A172 (cell line): ENCODE data around the gene HEATR5B. TPM values are rescaled to one million over a fixed set of nuclear protein-coding genes. Genes with fewer than 3 reads are reported as not detected.
"Not testable (repeated sequence)": the region's sequence is repeated elsewhere in the genome, so short reads cannot be mapped to it uniquely, and the experiment has no call there.

ENCODE experiments used
- DNase-seq: peaks from one replicate; pipeline ENCODE4 v3.0.0-alpha.2; 2015; ENCODE audit warnings: low spot score
- total RNA-seq: library from RNA; depleted of rRNA; stranded (reverse); fragments of >200 nt; shearing (Covaris generic); gene quantifications from 2 replicates; pipeline ENCODE4 v1.2.3, GENCODE V29; 2014; rRNA removed

HEATR5B gene
- total RNA-seq, 1 experiment from 2014 or later, result 31.5 TPM

DNA sequence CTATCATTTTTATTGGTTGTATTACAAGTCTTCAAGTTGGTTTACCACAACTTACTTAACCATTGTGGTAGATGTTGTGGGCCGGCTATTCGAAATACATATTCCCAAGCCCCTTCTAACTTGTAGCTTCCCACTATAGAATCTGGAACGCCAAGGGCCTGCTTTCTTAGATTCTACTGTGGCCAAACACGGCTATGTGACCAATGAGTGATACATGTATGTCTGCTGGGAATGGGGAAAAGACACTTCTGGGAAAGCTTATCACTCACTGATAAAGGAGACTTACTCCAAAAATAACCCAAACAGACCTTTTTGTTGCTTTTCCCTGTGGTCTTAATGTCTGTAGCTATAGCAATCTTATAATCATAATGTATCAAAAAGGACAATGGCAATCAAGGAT lies 142.3 kb downstream of the HEATR5B start:
- no peak for DNase-seq

DNA sequence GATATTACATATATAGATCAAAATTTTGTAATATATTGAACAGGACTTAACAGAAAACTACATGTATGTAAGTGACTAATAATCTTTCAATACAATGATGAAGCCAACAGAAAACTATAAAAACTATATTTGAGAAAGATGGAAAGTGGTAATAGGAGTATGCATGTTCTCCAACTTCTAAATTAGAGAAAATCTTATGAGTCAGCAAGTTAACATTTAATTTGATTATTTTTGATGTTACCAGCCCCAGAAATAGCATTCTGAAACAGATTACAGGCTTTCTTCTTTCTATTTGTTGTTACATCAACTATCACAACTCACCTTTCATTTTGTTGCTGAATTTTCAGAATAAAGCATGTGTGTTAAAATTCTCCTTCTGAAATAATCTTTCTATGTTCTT lies 147.6 kb downstream of the HEATR5B start:
- DNase-seq, result not testable (repeated sequence)

DNA sequence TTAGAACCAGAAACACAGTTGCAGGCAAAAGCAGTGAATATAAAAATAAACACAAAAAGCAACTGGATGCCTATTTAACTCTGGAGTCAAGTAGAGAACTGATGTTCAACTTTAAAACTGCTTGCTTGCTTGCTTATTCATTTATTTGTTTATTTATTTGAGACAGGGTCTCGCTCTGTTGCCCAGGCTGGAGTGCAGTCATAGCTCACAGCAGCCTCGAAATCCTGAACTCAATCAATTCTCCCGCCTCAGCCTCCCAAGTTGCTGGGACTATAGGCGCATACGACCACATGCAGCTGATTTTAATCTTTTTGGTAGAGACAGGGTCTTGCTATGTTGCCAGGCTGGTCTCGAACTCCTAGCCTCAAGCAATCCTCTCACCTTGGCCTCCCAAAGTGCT lies 152.5 kb downstream of the HEATR5B start:
- DNase-seq, result not testable (repeated sequence)

Other genes with a start within 250 kb of the HEATR5B start
- gene STRN, start 117.8 kb downstream of the HEATR5B start, total RNA-seq, result 19.4 and 26.1 TPM in 2 replicates
- 13.3 and 15.4 TPM in 2 replicates for gene GPATCH11, start 146 bp upstream of the HEATR5B start, total RNA-seq
- 33.7 and 43.1 TPM in 2 replicates for gene EIF2AK2, start 72.6 kb upstream of the HEATR5B start, total RNA-seq
- not detected in 2 replicates for gene SULT6B1, start 104.3 kb upstream of the HEATR5B start, total RNA-seq
- gene CEBPZOS, start 112.1 kb upstream of the HEATR5B start, total RNA-seq, result 29.5 and 45.3 TPM in 2 replicates
- 62.1 and 89.8 TPM in 2 replicates for gene CEBPZ, start 147.2 kb upstream of the HEATR5B start, total RNA-seq
- gene NDUFAF7, start 147.3 kb upstream of the HEATR5B start, total RNA-seq, result 12.0 and 18.1 TPM in 2 replicates
- 59.8 and 63.5 TPM in 2 replicates for gene PRKD3, start 240.5 kb upstream of the HEATR5B start, total RNA-seq